ENCODE results near the gene PEX11G. TPM values are rescaled to one million over a fixed set of nuclear protein-coding genes. Genes with fewer than 3 reads are reported as not detected.

PEX11G gene
- total RNA-seq, 1 experiment from 2014 or later = 2.9 TPM

- CTCF ChIA-PET = no interaction called here
- BruUV-seq (replicated peaks) = no TSS peak
Observed at GRCh38 chr19:7468840-7469239, 20.0 kb downstream of the PEX11G start.

GRCh38 chr19:7467009-7467989 is 21.5 kb downstream of the PEX11G start:
- no peak for ATAC-seq
- no TSS peak for BruUV-seq (replicated peaks)
- TF ChIP-seq CTCF (IDR thresholded peaks at IDR 0.05) (no peak), POLR2AphosphoS5 (IDR thresholded peaks at IDR 0.05; ENCODE audit: low read depth, low read length) (no peak), TCF7L2 (IDR thresholded peaks at IDR 0.05; ENCODE audit: low read depth, low read length) (no peak), SIN3A (IDR thresholded peaks at IDR 0.05; ENCODE audit: borderline replicate concordance, insufficient read depth, low read depth, low read length) (no peak)

More at GRCh38 chr19:7468840-7469239, 20.0 kb downstream of the PEX11G start:
- Histone ChIP-seq H3K9me3 (ENCODE audit: control insufficient read depth, insufficient read depth, low read depth, low read length) (no peaks in the 10 kb centered on the region), H3K4me1 (ENCODE audit: control insufficient read depth, insufficient read depth, low read length) (no peaks in the 10 kb centered on the region), H3K27ac (ENCODE audit: low read length) (no peak overlapping the region), H3K4me3 (ENCODE audit: low read depth in 2 of 2, low read length in 2 of 2) (no peak overlapping the region), H3K36me3 (ENCODE audit: control insufficient read depth, insufficient read depth, low read length) (no peaks in the 10 kb centered on the region), H3K27me3 (ENCODE audit: control insufficient read depth, insufficient read depth, low read length) (no peaks in the 10 kb centered on the region)
- TF ChIP-seq TCF7L2 (IDR thresholded peaks at IDR 0.05; ENCODE audit: low read depth, low read length) = no peak
- TF ChIP-seq POLR2AphosphoS5 (IDR thresholded peaks at IDR 0.05; ENCODE audit: low read depth, low read length) = no peak
- no peak for TF ChIP-seq REST (IDR thresholded peaks at IDR 0.05; ENCODE audit: insufficient read depth in 1 of 2, low read depth in 2 of 2, low read length in 1 of 2)
- no peak for TF ChIP-seq CTCF (IDR thresholded peaks at IDR 0.05)
- TF ChIP-seq SIN3A (IDR thresholded peaks at IDR 0.05; ENCODE audit: borderline replicate concordance, insufficient read depth, low read depth, low read length) = no peak
- in situ Hi-C loops (cut with HindIII; ENCODE audit: low pct_unique_long_range_greater_than_20kb, low sequenced_read_pairs) (no loop called here), intact Hi-C loops (cut with micrococcal nuclease; ENCODE audit: unreplicated experiment) (no loop called here)
- ATAC-seq (no peak; the same call in 1 of the 2 replicates), DNase-seq (ENCODE audit: low read depth, low spot score) (no peak)
- POLR2A ChIA-PET = no interaction called here

More at GRCh38 chr19:7467009-7467989, 21.5 kb downstream of the PEX11G start:
- no peaks in the 10 kb centered on the region for H3K27me3 ChIP-seq (ENCODE audit: control insufficient read depth, insufficient read depth, low read length)
- H3K4me3 ChIP-seq (ENCODE audit: low read depth in 2 of 2, low read length in 2 of 2) = no peak overlapping the region
- POLR2A ChIA-PET = no interaction called here
- no peaks in the 10 kb centered on the region for H3K36me3 ChIP-seq (ENCODE audit: control insufficient read depth, insufficient read depth, low read length)
- in situ Hi-C loops (cut with HindIII; ENCODE audit: low pct_unique_long_range_greater_than_20kb, low sequenced_read_pairs) (no loop called here), intact Hi-C loops (cut with micrococcal nuclease; ENCODE audit: unreplicated experiment) (no loop called here)
- CTCF ChIA-PET = no interaction called here
- H3K4me1 ChIP-seq (ENCODE audit: control insufficient read depth, insufficient read depth, low read length) = no peaks in the 10 kb centered on the region
- H3K9me3 ChIP-seq (ENCODE audit: control insufficient read depth, insufficient read depth, low read depth, low read length) = no peaks in the 10 kb centered on the region
- no peak for DNase-seq (ENCODE audit: low read depth, low spot score)
- no peak overlapping the region for H3K27ac ChIP-seq (ENCODE audit: low read length)
